GM12892 (cell line): Measurements from ENCODE around the gene ARL3.

Experiments used
- POLR2A ChIP-seq: IDR thresholded peaks from 2 replicates; pipeline ENCODE4 v1.6.1; 2011; ENCODE audit warnings: low read depth, low read length, control low read depth
- POLR2AphosphoS5 ChIP-seq: IDR thresholded peaks from 2 replicates; pipeline ENCODE4 v1.6.1; 2011; ENCODE audit warnings: low read depth, low read length, control low read depth
- TAF1 ChIP-seq: IDR thresholded peaks from 2 replicates; pipeline ENCODE4 v1.6.1; 2011; ENCODE audit warnings: low read depth, mild to moderate bottlenecking, control low read depth, low read length, borderline replicate concordance

- TF ChIP-seq POLR2AphosphoS5 (no peak), TAF1 (no peak), POLR2A (no peak)
These were observed 9.8 kb upstream of the ARL3 start for GRCh38 chr10:102723989-102724388.
